CD4-positive, alpha-beta T cell treated with Interleukin-6 at 100 ng/mL for 8 hours (primary cell): ENCODE data around the gene GAS2L3.
A peak's percentile ranks its signal among the peaks of the same experiment; 100 is the strongest.

Experiments used
- DNase-seq: peaks from one replicate; pipeline ENCODE4 v3.0.0-alpha.2; 2020; ENCODE audit warnings: mixed read lengths, low spot score

GAS2L3 gene

GRCh38 chr12:100661300-100661951, 87.9 kb downstream of the GAS2L3 start:
- no peak for DNase-seq

GRCh38 chr12:100666588-100666987, 93.1 kb downstream of the GAS2L3 start:
- DNase-seq, result no peak

GRCh38 chr12:100668945-100669536, 95.6 kb downstream of the GAS2L3 start:
- peak; percentile 22 for DNase-seq

GRCh38 chr12:100669922-100670321, 96.4 kb downstream of the GAS2L3 start:
- no peak for DNase-seq

- DNase-seq, result no peak
Measured at GRCh38 chr12:100671396-100672074, 98.1 kb downstream of the GAS2L3 start.

- DNase-seq, result no peak
Measured at GRCh38 chr12:100672075-100672592, 98.7 kb downstream of the GAS2L3 start.

GRCh38 chr12:100674036-100674888, 100.8 kb downstream of the GAS2L3 start:
- DNase-seq, result no peak
